Transverse colon (tissue), 4 donors: Measurements from ENCODE around the gene ADCY1. TPM values are rescaled to one million over a fixed set of nuclear protein-coding genes. Genes with fewer than 3 reads are reported as not detected.
"Not testable (repeated sequence)": the region's sequence is repeated elsewhere in the genome, so short reads cannot be mapped to it uniquely, and the experiment has no call there.

Experiments
- DNase-seq: peaks from one replicate; pipeline ENCODE4 v3.0.0-alpha.2; 2019
- H3K27ac ChIP-seq, 4 donors: fragments of 200-600 bp; sonication (generic); 2 replicates each; pipeline ENCODE4 v1.5.1; 2016 to 2018; ENCODE audit warnings: inconsistent platforms in 4 of 4
- H3K27me3 ChIP-seq: fragments of 200-600 bp; sonication (generic); 2 replicates; pipeline ENCODE4 v1.5.1; 2017; ENCODE audit warnings: inconsistent platforms
- H3K36me3 ChIP-seq, 4 donors: fragments of 200-600 bp; sonication (generic); 2 replicates each; pipeline ENCODE4 v1.5.1; 2017 to 2019; ENCODE audit warnings: inconsistent platforms in 4 of 4
- H3K4me1 ChIP-seq, 4 donors: fragments of 200-600 bp; sonication (generic); 2 replicates each; pipeline ENCODE4 v1.5.1; 2017 to 2020; ENCODE audit warnings: inconsistent platforms in 4 of 4
- H3K4me3 ChIP-seq, 4 donors: fragments of 200-600 bp; sonication (generic); 1 replicate in 1 of 4; 2 replicates in 3 of 4; pipeline versions ENCODE4 v1.5.1 to v1.6.1; 2017 to 2019; ENCODE audit warnings: inconsistent platforms in 4 of 4
- H3K9me3 ChIP-seq, 2 donors: fragments of 200-600 bp; sonication (generic); 2 replicates each; pipeline ENCODE4 v1.5.1; 2017 to 2019; ENCODE audit warnings: inconsistent platforms in 2 of 2
- EP300 ChIP-seq: sonication (generic); formaldehyde crosslinking; IDR thresholded peaks from one replicate; pipeline ENCODE4 v1.6.1; 2017; ENCODE audit warnings: antibody characterized with exemption, low read depth
- POLR2A ChIP-seq: fragments of 450-650 bp; IDR thresholded peaks from one replicate; pipeline ENCODE4 v1.6.1; 2016; ENCODE audit warnings: antibody characterized with exemption, mild to moderate bottlenecking, moderate library complexity
- POLR2AphosphoS5 ChIP-seq, 3 donors: sonication (generic); formaldehyde crosslinking; IDR thresholded peaks; one replicate each; pipeline ENCODE4 v1.6.1; 2016; ENCODE audit warnings: antibody characterized with exemption in 3 of 3
- WGBS, 2 donors: methylation state at CpG; one replicate each; pipeline ENCODE4 v1.1.5; 2018; ENCODE audit warnings: low coverage in 1 of 2; 5-methylcytosine and 5-hydroxymethylcytosine counted together
- in situ Hi-C, 4 donors: fragments of 200-750 bp; cut with MboI; loops; one replicate each; pipeline versions ENCODE4 v1.15.0 to v1.15.1; 2017; ENCODE audit warnings: low sequenced_read_pairs in 3 of 4, low pct_ligation_motif_present in 1 of 4, low pct_unique_long_range_greater_than_20kb in 1 of 4
- intact Hi-C: fragments of 100-400 bp; cut with DNase I; formaldehyde crosslinking; loops from one replicate; pipeline ENCODE4 v1.15.1; 2023; ENCODE audit warnings: low total_unique reads
- total RNA-seq, 4 donors: library from RNA; depleted of rRNA; stranded (reverse); fragments of >200 nt; gene quantifications; one replicate each; pipeline ENCODE4 v1.1.0, GENCODE V29; 2016
- TF ChIP-seq, protein P1 (sequence below), 5 experiments: fragments of 200-600 bp in 3 of 5; fragments of 450-650 bp in 2 of 5; sonication (generic) in 3 of 5; IDR thresholded peaks; 1 replicate in 2 of 5; 2 replicates in 3 of 5; pipeline ENCODE4 v1.5.1; 2016 to 2017; ENCODE audit warnings: antibody characterized with exemption in 5 of 5, inconsistent platforms in 3 of 5, mild to moderate bottlenecking in 2 of 5, moderate library complexity in 1 of 5

Gene ADCY1
- total RNA-seq, 4 donors from 2014 or later = 0.16 to 0.41 TPM; not detected in 2

DNA sequence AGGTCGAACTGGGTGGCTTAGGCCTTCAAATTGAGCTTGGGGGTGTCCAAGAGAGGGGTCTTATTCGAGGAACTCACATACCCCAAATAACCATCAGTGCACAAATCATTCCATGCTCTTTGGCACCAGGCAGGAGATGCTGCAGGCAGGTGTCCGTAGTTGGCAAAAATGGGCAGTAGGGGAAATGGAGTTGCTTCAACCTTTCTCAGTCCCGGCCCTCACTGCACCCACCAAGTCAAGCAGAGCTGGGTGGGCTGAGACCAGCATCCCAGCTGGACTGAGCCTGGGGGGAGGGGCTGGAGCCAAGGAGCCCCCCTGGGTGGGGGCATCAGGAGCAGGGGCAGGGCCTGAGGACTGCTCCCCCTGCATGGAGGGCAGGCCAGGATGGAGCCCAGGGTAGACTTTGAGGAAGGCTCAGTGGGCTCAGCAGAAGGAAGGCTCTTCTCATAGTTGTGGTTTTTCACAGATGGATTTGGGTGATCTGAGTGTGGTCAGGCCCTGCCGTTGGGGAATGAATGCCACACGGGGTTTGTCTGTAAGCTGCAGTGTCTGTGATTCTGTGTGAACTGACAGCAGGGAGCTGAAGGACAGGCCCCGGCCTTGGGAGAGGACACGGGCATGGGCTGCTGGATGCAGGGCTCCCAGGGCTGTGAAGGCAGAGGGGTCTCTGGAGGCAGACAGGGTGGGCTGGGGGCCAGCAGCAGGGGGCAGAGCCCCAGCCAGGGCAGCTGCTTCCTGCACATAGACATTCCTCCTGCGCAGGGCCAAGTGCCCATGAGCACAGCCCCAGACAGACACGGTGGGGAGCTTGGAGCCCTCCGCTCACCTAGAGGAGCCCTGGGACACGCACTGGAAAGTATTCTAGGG, 144.5 kb downstream of the ADCY1 start:
- H3K4me1 ChIP-seq = no peaks in the 10 kb centered on the region
- H3K27ac ChIP-seq = no peak overlapping the region
- WGBS, 2 donors = 69 to 82% methylated on average over 4 to 12 of the region's 12 CpGs
- TF ChIP-seq, protein P1, sequence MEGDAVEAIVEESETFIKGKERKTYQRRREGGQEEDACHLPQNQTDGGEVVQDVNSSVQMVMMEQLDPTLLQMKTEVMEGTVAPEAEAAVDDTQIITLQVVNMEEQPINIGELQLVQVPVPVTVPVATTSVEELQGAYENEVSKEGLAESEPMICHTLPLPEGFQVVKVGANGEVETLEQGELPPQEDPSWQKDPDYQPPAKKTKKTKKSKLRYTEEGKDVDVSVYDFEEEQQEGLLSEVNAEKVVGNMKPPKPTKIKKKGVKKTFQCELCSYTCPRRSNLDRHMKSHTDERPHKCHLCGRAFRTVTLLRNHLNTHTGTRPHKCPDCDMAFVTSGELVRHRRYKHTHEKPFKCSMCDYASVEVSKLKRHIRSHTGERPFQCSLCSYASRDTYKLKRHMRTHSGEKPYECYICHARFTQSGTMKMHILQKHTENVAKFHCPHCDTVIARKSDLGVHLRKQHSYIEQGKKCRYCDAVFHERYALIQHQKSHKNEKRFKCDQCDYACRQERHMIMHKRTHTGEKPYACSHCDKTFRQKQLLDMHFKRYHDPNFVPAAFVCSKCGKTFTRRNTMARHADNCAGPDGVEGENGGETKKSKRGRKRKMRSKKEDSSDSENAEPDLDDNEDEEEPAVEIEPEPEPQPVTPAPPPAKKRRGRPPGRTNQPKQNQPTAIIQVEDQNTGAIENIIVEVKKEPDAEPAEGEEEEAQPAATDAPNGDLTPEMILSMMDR (IDR thresholded peaks at IDR 0.05) = no peak
- TF ChIP-seq POLR2AphosphoS5 (IDR thresholded peaks at IDR 0.05) (no peak), POLR2A (no peak), EP300 (no peak)
- intact Hi-C loops = no loop called here
- no peaks in the 10 kb centered on the region for H3K9me3 ChIP-seq
- in situ Hi-C loops = no loop called here
- H3K36me3 ChIP-seq = peaks cover 0 to 4% (median 0%) of the 10 kb centered on the region in 4 donors
- no peak for DNase-seq
- H3K27me3 ChIP-seq = no peaks in the 10 kb centered on the region
- H3K4me3 ChIP-seq = no peak overlapping the region

DNA sequence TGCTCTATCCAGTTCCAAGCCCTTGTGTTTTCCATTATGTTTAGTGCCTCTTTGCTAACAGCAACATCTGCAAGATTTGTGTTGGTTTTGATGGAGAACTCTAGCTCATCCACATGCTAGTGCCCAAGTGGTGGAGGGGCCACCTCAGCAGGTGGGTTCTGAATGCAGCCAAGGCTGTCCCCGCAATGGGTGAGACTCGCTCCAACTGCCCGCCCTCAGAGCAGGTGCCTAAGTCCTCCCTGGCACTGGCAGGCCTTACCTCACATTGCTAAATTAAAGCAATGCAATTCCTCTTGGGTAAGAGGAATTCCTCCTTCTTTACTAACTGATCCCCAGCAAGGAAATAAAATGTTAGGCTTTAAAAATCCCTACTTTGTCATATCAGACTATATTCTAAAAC, 146.8 kb downstream of the ADCY1 start:
- H3K36me3 ChIP-seq = peaks cover 0 to 13% (median 6%) of the 10 kb centered on the region in 4 donors
- intact Hi-C loops = no loop called here
- 97% methylated on average over 3 of the region's 3 CpGs; no CpG with 5 or more reads in 1 of the 2 donors for WGBS, 2 donors

DNA sequence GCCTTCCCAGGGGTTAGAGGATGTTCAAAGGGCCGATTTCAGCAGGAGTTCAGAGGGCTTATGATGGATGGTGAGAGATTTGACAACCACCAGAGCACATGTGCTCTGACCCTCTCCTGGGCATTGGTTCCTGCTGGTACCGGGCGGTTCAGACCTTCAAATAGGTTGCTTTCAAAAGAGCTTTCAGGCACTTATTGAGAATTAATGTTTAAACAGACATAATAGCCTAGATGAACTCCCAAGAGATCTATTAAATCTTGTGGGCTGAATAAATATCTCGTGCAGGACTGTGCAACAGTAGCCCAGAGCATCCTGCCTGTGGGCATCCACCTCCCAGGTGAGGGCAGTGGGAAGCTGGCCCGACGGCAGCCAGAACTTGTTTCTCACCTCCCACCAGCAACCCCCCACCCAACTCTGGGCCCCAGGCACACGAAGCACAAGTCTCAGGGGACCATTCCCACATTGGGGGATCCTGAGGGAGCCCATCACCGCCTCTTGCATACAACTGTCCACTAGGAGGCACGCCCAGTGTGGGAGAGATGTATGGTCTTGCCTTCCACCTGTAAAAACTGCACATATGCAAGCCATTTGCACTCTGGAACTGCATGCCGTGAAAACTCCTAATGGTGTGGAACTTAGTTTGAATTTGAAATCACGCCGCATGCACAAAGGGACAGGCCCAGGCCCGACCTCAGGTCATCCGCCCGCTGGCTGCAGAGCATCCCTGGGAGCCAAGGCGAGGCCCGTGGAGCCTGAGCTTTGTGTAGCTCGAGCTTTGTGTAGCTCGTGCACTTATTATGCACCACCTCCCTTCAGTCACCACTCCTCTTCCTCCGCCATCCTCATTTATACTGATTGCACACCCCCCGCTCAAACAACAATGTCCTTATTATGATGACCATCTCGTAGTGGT, 147.8 kb downstream of the ADCY1 start:
- H3K27me3 ChIP-seq = no peaks in the 10 kb centered on the region

More for the DNA sequence above, 146.8 kb downstream of the ADCY1 start:
- TF ChIP-seq POLR2A (no peak), POLR2AphosphoS5 (IDR thresholded peaks at IDR 0.05) (no peak), EP300 (no peak)
- TF ChIP-seq, protein P1 (IDR thresholded peaks at IDR 0.05) = no peak
- H3K27me3 ChIP-seq = no peaks in the 10 kb centered on the region
- H3K9me3 ChIP-seq = no peaks in the 10 kb centered on the region
- in situ Hi-C loops = no loop called here
- no peak for DNase-seq
- no peaks in the 10 kb centered on the region for H3K4me1 ChIP-seq
- no peak overlapping the region for H3K4me3 ChIP-seq
- H3K27ac ChIP-seq = no peak overlapping the region

DNA sequence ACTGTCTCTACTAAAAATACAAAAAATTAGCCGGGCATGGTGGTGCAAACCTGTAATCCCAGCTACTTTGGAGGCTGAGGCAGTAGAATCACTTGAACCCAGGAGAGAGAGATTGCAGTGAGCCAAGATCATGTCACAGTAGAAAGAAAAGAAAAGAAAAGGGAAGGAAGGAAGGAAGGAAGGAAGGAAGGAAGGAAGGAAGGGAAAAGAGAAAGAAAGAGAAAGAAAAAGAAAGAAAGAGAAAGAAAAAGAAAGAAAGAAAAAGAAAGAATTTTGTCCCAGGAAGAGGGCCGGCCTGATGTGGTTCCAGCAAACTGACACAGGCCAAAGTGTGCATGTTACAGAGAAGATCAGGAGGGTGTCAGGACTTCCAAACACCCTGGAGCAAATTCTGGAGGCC, 151.1 kb downstream of the ADCY1 start:
- H3K4me1 ChIP-seq, in situ Hi-C loops, H3K27ac ChIP-seq, H3K9me3 ChIP-seq, DNase-seq, intact Hi-C loops, H3K4me3 ChIP-seq, H3K27me3 ChIP-seq: not testable (repeated sequence)
- 80 to 98% methylated on average over 1 to 2 of the region's 2 CpGs for WGBS, 2 donors
- peaks cover 0 to 42% (median 17%) of the 10 kb centered on the region in 4 donors for H3K36me3 ChIP-seq

More for the DNA sequence above, 147.8 kb downstream of the ADCY1 start:
- DNase-seq = no peak
- H3K9me3 ChIP-seq = no peaks in the 10 kb centered on the region
- in situ Hi-C loops (no loop called here), intact Hi-C loops (no loop called here)
- WGBS, 2 donors = 83 to 90% methylated on average over 8 to 22 of the region's 22 CpGs
- H3K4me1 ChIP-seq = no peaks in the 10 kb centered on the region
- H3K36me3 ChIP-seq = peaks cover 0 to 22% (median 11%) of the 10 kb centered on the region in 4 donors
- H3K27ac ChIP-seq = no peak overlapping the region
- no peak overlapping the region for H3K4me3 ChIP-seq
- TF ChIP-seq POLR2A (no peak), EP300 (no peak), POLR2AphosphoS5 (IDR thresholded peaks at IDR 0.05) (no peak)
- TF ChIP-seq, protein P1 (IDR thresholded peaks at IDR 0.05) = no peak
